OCI-LY1 (cell line): ENCODE measurements around the gene AMPD3.

Source experiments
- H2AFZ ChIP-seq: fragments of 200-600 bp; sonication (generic), shearing (Covaris generic); 2 replicates; pipeline ENCODE4 v1.6.0; 2014; ENCODE audit warnings: antibody characterized with exemption, mild to moderate bottlenecking, low read length
- H3F3A ChIP-seq: fragments of 200-600 bp; sonication (generic), shearing (Covaris generic); 2 replicates; pipeline ENCODE4 v1.6.0; 2014; ENCODE audit warnings: mild to moderate bottlenecking, antibody characterized with exemption, low read length, moderate library complexity; ENCODE audit not compliant: insufficient read depth
- H3K27ac ChIP-seq: fragments of 200-600 bp; sonication (generic); 2 replicates; pipeline ENCODE4 v1.5.1; 2014; ENCODE audit warnings: low read length, mixed run types, mild to moderate bottlenecking, low read depth; ENCODE audit not compliant: poor library complexity, severe bottlenecking
- H3K27me3 ChIP-seq: fragments of 200-600 bp; sonication (generic); 2 replicates; pipeline ENCODE4 v1.6.0; 2014; ENCODE audit warnings: antibody characterized with exemption, mild to moderate bottlenecking, low read length, moderate library complexity; ENCODE audit not compliant: insufficient read depth
- H3K36me3 ChIP-seq: fragments of 200-600 bp; sonication (generic); 2 replicates; pipeline ENCODE4 v1.6.1; 2014; ENCODE audit warnings: mild to moderate bottlenecking, antibody characterized with exemption, low read length, moderate library complexity, mixed read lengths; ENCODE audit not compliant: insufficient read depth
- H3K4me1 ChIP-seq: fragments of 200-600 bp; sonication (generic); 2 replicates; pipeline ENCODE4 v1.5.1; 2014; ENCODE audit warnings: mild to moderate bottlenecking, low read length, moderate library complexity; ENCODE audit not compliant: insufficient read depth, severe bottlenecking
- H3K4me2 ChIP-seq: fragments of 200-600 bp; sonication (generic), shearing (Covaris generic); 2 replicates; pipeline ENCODE4 v1.6.1; 2014; ENCODE audit warnings: low read length
- H3K4me3 ChIP-seq: fragments of 200-600 bp; sonication (generic); 2 replicates; pipeline ENCODE4 v1.5.1; 2014; ENCODE audit warnings: low read length, low read depth, mild to moderate bottlenecking, mixed read lengths; ENCODE audit not compliant: poor library complexity, severe bottlenecking
- H3K79me2 ChIP-seq: fragments of 200-600 bp; shearing (Covaris generic); 2 replicates; pipeline ENCODE4 v1.6.1; 2016; ENCODE audit warnings: mixed run types, low read length, mixed read lengths; ENCODE audit not compliant: insufficient read depth
- H3K9ac ChIP-seq: fragments of 200-600 bp; sonication (generic), shearing (Covaris generic); 2 replicates; pipeline ENCODE4 v1.6.1; 2014; ENCODE audit warnings: mild to moderate bottlenecking, low read length, mixed read lengths
- H3K9me2 ChIP-seq: fragments of 200-600 bp; sonication (generic), shearing (Covaris generic); 2 replicates; pipeline ENCODE4 v1.6.1; 2014; ENCODE audit warnings: low read depth, mild to moderate bottlenecking, low read length, mixed read lengths
- H3K9me3 ChIP-seq: fragments of 200-600 bp; shearing (Covaris generic); 2 replicates; pipeline ENCODE4 v1.6.1; 2014; ENCODE audit warnings: low read length, mixed read lengths
- H4K20me1 ChIP-seq: fragments of 200-600 bp; sonication (generic), shearing (Covaris generic); 2 replicates; pipeline ENCODE4 v1.6.0; 2016; ENCODE audit warnings: mild to moderate bottlenecking, low read length; ENCODE audit not compliant: insufficient read depth
- EZH2 ChIP-seq: fragments of 200-600 bp; sonication (generic), shearing (Covaris generic); IDR thresholded peaks from 2 replicates; pipeline ENCODE4 v1.8.0; 2017; ENCODE audit warnings: borderline replicate concordance, mixed run types, mild to moderate bottlenecking, antibody characterized with exemption, low read length, moderate library complexity, mixed read lengths
- TF ChIP-seq, protein P1 (sequence below): fragments of 200-600 bp; sonication (generic), shearing (Covaris generic); IDR thresholded peaks from 2 replicates; pipeline ENCODE4 v1.5.1; 2017; ENCODE audit warnings: mild to moderate bottlenecking, antibody characterized with exemption, low read length, moderate library complexity, mixed read lengths

Gene AMPD3

GRCh38 chr11:10522921-10523320 lies 67.9 kb downstream of the AMPD3 start:
- H3K4me1 ChIP-seq: no peaks in the 10 kb centered on the region
- H3K27me3 ChIP-seq: no peaks in the 10 kb centered on the region
- H3K9me3 ChIP-seq: no peaks in the 10 kb centered on the region
- H2AFZ ChIP-seq: no peak overlapping the region
- no peak overlapping the region for H3K27ac ChIP-seq
- no peak overlapping the region for H3K4me3 ChIP-seq
- TF ChIP-seq EZH2: no peak
- TF ChIP-seq, protein P1, sequence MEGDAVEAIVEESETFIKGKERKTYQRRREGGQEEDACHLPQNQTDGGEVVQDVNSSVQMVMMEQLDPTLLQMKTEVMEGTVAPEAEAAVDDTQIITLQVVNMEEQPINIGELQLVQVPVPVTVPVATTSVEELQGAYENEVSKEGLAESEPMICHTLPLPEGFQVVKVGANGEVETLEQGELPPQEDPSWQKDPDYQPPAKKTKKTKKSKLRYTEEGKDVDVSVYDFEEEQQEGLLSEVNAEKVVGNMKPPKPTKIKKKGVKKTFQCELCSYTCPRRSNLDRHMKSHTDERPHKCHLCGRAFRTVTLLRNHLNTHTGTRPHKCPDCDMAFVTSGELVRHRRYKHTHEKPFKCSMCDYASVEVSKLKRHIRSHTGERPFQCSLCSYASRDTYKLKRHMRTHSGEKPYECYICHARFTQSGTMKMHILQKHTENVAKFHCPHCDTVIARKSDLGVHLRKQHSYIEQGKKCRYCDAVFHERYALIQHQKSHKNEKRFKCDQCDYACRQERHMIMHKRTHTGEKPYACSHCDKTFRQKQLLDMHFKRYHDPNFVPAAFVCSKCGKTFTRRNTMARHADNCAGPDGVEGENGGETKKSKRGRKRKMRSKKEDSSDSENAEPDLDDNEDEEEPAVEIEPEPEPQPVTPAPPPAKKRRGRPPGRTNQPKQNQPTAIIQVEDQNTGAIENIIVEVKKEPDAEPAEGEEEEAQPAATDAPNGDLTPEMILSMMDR: no peak
- H3K9me2 ChIP-seq: no peaks in the 10 kb centered on the region
- peaks cover 15% of the 10 kb centered on the region; the same call in 1 of the 2 replicates for H3K36me3 ChIP-seq
- no peak overlapping the region for H3K4me2 ChIP-seq
- no peaks in the 10 kb centered on the region for H3K79me2 ChIP-seq
- no peaks in the 10 kb centered on the region for H4K20me1 ChIP-seq
- H3K9ac ChIP-seq: no peak overlapping the region
- H3F3A ChIP-seq: no peaks in the 10 kb centered on the region

DNA sequence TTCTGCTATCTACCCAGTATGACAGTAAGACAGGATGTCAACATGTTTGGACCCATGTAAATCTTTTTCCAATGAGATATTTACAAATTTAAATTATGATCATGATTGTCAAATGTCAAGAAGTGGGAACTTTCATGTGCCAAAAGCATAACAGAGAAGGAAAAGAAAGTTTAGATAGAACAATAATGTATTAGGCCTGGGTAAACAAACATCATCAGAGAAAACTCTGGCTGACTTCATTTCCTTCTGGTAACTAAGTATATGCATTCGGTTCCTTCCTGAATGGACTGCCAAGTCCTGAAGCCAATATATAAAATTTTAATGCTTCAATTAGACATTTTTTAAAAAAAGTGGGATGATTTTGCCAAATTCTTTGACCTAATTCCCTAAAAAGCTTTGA lies 69.4 kb downstream of the AMPD3 start:
- H3K27me3 ChIP-seq: no peaks in the 10 kb centered on the region
- peaks cover 18% of the 10 kb centered on the region; the same call in 1 of the 2 replicates for H3K36me3 ChIP-seq
- H3F3A ChIP-seq: no peaks in the 10 kb centered on the region
- no peaks in the 10 kb centered on the region for H3K9me3 ChIP-seq
- H3K4me2 ChIP-seq: no peak overlapping the region
- TF ChIP-seq EZH2: no peak
- TF ChIP-seq, protein P1: no peak
- no peak overlapping the region for H3K4me3 ChIP-seq
- no peak overlapping the region for H3K9ac ChIP-seq
- H3K9me2 ChIP-seq: no peaks in the 10 kb centered on the region
- H3K79me2 ChIP-seq: no peaks in the 10 kb centered on the region
- H3K27ac ChIP-seq: no peak overlapping the region
- H4K20me1 ChIP-seq: no peaks in the 10 kb centered on the region
- no peaks in the 10 kb centered on the region for H3K4me1 ChIP-seq
- no peak overlapping the region for H2AFZ ChIP-seq

- no peak overlapping the region for H3K27ac ChIP-seq
- H3K79me2 ChIP-seq: no peaks in the 10 kb centered on the region
- no peak for TF ChIP-seq EZH2
- TF ChIP-seq, protein P1: no peak
- no peaks in the 10 kb centered on the region for H3K9me2 ChIP-seq
- no peaks in the 10 kb centered on the region for H4K20me1 ChIP-seq
- peaks cover 16% of the 10 kb centered on the region; the same call in 1 of the 2 replicates for H3K36me3 ChIP-seq
- no peak overlapping the region for H3K4me3 ChIP-seq
- H3K4me2 ChIP-seq: no peak overlapping the region
- H3F3A ChIP-seq: no peaks in the 10 kb centered on the region
- H3K4me1 ChIP-seq: no peaks in the 10 kb centered on the region
- no peaks in the 10 kb centered on the region for H3K27me3 ChIP-seq
- no peak overlapping the region for H2AFZ ChIP-seq
- H3K9me3 ChIP-seq: no peaks in the 10 kb centered on the region
- no peak overlapping the region for H3K9ac ChIP-seq
These were observed 72.2 kb downstream of the AMPD3 start for GRCh38 chr11:10526974-10527918.
